LNCaP clone FGC (cell line): Measurements from ENCODE around the gene PTCH1.

Source experiments
- DNase-seq: peaks from one replicate; pipeline ENCODE4 v3.0.0-alpha.2; 2011; ENCODE audit warnings: low read depth
- H3K4me3 ChIP-seq: 2 replicates; pipeline ENCODE4 v1.5.1; 2011; ENCODE audit warnings: mild to moderate bottlenecking, low read depth, low read length, control low read depth
- CTCF ChIP-seq: IDR thresholded peaks from 2 replicates; pipeline ENCODE4 v1.5.1; 2012; ENCODE audit warnings: mild to moderate bottlenecking; ENCODE audit not compliant: control insufficient read depth, insufficient read depth; ENCODE audit errors: extremely low read depth

Gene PTCH1

GRCh38 chr9:95434116-95435073 lies 82.4 kb downstream of the PTCH1 start:
- no peak for DNase-seq
- H3K4me3 ChIP-seq, result no peak overlapping the region
- no peak for TF ChIP-seq CTCF

GRCh38 chr9:95433096-95433819 lies 83.5 kb downstream of the PTCH1 start:
- peak; percentile 28 for DNase-seq
- no peak for TF ChIP-seq CTCF

GRCh38 chr9:95431286-95431685 lies 85.5 kb downstream of the PTCH1 start:
- no peak overlapping the region for H3K4me3 ChIP-seq
- DNase-seq, result no peak
- no peak for TF ChIP-seq CTCF

More at GRCh38 chr9:95433096-95433819, 83.5 kb downstream of the PTCH1 start:
- no peak overlapping the region for H3K4me3 ChIP-seq

GRCh38 chr9:95429948-95430620 lies 86.7 kb downstream of the PTCH1 start:
- no peak overlapping the region for H3K4me3 ChIP-seq
- DNase-seq, result no peak
- TF ChIP-seq CTCF, result no peak

GRCh38 chr9:95429096-95429495 lies 87.7 kb downstream of the PTCH1 start:
- DNase-seq, result no peak
- no peak overlapping the region for H3K4me3 ChIP-seq
- TF ChIP-seq CTCF, result no peak

- TF ChIP-seq CTCF, result no peak
- DNase-seq, result peak; percentile 17
- peak overlapping the region; percentile 57 for H3K4me3 ChIP-seq
Observed at GRCh38 chr9:95425910-95426551, 90.7 kb downstream of the PTCH1 start.
